ENCODE results near the gene PID1.

PID1 gene

DNA sequence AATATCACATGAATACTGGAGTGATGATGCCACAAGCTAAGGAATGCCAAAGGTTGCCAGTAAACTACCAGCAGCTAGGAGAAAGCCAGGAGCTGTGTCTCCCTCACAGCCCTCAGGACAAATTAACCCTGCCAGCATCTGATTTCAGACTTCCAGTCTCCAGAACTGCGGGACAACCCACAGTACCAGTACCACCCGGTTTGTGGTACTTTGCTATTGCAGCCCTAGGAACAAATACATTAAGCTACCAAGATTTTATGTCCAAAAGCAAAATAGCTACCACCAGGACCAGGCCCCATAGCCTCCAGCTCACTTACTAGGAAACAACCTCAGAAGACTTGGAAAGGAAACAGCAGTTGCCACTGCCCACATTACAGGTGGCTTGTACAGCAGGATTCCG lies 10.0 kb downstream of the PID1 start:
- Histone ChIP-seq H3K9ac (ENCODE audit: low read length) (no peak overlapping the region), H3K4me1 (ENCODE audit: control insufficient read depth, insufficient read depth, low read length) (no peaks in the 10 kb centered on the region), H3K27ac (ENCODE audit: low read depth, low read length) (no peak overlapping the region), H3K9me3 (ENCODE audit: control insufficient read depth, insufficient read depth, low read depth, low read length) (no peaks in the 10 kb centered on the region), H3K4me3 (ENCODE audit: low read depth, low read length) (no peak overlapping the region), H3K27me3 (ENCODE audit: control insufficient read depth, insufficient read depth, low read length) (no peaks in the 10 kb centered on the region), H3K36me3 (ENCODE audit: control insufficient read depth, insufficient read depth, low read length) (no peaks in the 10 kb centered on the region)

- Histone ChIP-seq H3K9ac (ENCODE audit: low read length) (no peak overlapping the region), H3K4me3 (ENCODE audit: low read depth, low read length) (no peak overlapping the region), H3K4me1 (ENCODE audit: control insufficient read depth, insufficient read depth, low read length) (peaks cover under 1% of the 10 kb centered on the region; the same call in 1 of the 2 replicates), H3K27ac (ENCODE audit: low read depth, low read length) (no peak overlapping the region), H3K36me3 (ENCODE audit: control insufficient read depth, insufficient read depth, low read length) (no peaks in the 10 kb centered on the region), H3K9me3 (ENCODE audit: control insufficient read depth, insufficient read depth, low read depth, low read length) (no peaks in the 10 kb centered on the region), H3K27me3 (ENCODE audit: control insufficient read depth, insufficient read depth, low read length) (no peaks in the 10 kb centered on the region)
Measured at GRCh38 chr2:229257985-229258384, 13.1 kb downstream of the PID1 start.

DNA sequence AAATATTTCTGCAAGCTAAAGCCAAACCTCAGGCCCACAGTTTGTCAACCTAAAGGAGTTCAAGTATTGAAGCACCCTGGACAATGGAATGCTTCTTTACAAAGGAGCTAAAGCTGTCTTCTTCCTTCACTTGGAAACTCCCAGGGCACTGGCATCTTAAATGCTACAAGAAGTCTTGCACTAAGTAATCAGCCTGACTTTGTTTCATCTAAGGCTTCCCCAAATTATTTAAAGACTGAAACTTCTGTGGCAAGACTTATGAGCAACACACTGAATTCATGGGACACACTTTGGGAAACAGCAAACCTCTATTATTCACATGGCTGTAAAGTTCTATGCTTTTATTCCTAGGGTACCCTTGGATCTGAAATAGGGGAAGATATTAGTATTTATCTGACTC lies 14.7 kb downstream of the PID1 start:
- no peak overlapping the region for H3K4me3 ChIP-seq (ENCODE audit: low read depth, low read length)
- H3K36me3 ChIP-seq (ENCODE audit: control insufficient read depth, insufficient read depth, low read length): no peaks in the 10 kb centered on the region
- no peaks in the 10 kb centered on the region for H3K9me3 ChIP-seq (ENCODE audit: control insufficient read depth, insufficient read depth, low read depth, low read length)
- no peak overlapping the region for H3K27ac ChIP-seq (ENCODE audit: low read depth, low read length)
- H3K4me1 ChIP-seq (ENCODE audit: control insufficient read depth, insufficient read depth, low read length): peaks cover 9% of the 10 kb centered on the region; the same call in 1 of the 2 replicates
- H3K27me3 ChIP-seq (ENCODE audit: control insufficient read depth, insufficient read depth, low read length): no peaks in the 10 kb centered on the region
- H3K9ac ChIP-seq (ENCODE audit: low read length): no peak overlapping the region

DNA sequence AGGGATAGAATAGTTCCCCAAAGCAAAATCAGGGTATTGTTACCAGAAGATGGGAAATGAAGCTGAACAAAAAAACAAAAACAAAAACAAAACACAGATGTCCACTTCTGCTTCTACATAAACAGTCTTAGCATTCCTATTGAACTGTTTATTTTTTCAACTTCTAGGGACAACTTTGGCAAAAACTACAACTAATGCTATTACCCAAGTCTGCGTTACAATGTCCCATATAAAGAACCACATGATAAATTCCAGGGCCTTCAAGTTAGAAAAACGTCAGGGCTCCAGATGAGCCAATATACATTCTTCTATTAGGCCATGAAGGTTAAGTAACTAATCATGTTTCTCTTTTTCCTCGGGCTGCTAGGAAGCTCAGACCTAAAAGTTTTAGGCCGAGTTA lies 16.9 kb downstream of the PID1 start:
- no peaks in the 10 kb centered on the region for H3K27me3 ChIP-seq (ENCODE audit: control insufficient read depth, insufficient read depth, low read length)

DNA sequence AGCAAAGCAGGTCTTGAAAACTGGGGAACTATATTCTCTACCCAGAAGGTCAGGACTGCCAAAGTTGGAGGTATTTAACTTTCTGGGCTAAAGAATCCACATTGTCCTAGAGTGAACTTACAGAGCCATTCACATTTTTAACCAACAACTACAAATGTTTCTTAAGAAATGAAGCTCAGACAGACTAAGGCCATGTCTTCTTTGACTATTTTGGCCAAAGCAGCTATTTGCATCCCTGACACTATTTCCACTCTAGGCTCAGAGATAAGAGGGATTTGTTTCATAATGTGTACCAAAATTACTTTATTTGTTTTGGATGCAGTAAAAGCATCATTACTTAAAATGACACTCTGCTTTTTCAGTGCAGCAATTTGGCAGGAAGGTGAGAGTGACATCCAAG lies 18.1 kb downstream of the PID1 start:
- Histone ChIP-seq H3K4me1 (ENCODE audit: control insufficient read depth, insufficient read depth, low read length) (peaks cover 9% of the 10 kb centered on the region; the same call in 1 of the 2 replicates), H3K4me3 (ENCODE audit: low read depth, low read length) (no peak overlapping the region), H3K36me3 (ENCODE audit: control insufficient read depth, insufficient read depth, low read length) (no peaks in the 10 kb centered on the region)

More for the DNA sequence above, 16.9 kb downstream of the PID1 start:
- Histone ChIP-seq H3K9me3 (ENCODE audit: control insufficient read depth, insufficient read depth, low read depth, low read length) (no peaks in the 10 kb centered on the region), H3K36me3 (ENCODE audit: control insufficient read depth, insufficient read depth, low read length) (no peaks in the 10 kb centered on the region), H3K27ac (ENCODE audit: low read depth, low read length) (no peak overlapping the region), H3K4me1 (ENCODE audit: control insufficient read depth, insufficient read depth, low read length) (peaks cover 9% of the 10 kb centered on the region; the same call in 1 of the 2 replicates), H3K9ac (ENCODE audit: low read length) (no peak overlapping the region), H3K4me3 (ENCODE audit: low read depth, low read length) (no peak overlapping the region)

GRCh38 chr2:229252280-229252679 lies 18.8 kb downstream of the PID1 start:
- H3K4me1 ChIP-seq (ENCODE audit: control insufficient read depth, insufficient read depth, low read length): peaks cover 9% of the 10 kb centered on the region; the same call in 1 of the 2 replicates
- H3K27ac ChIP-seq (ENCODE audit: low read depth, low read length): no peak overlapping the region
- H3K9me3 ChIP-seq (ENCODE audit: control insufficient read depth, insufficient read depth, low read depth, low read length): no peaks in the 10 kb centered on the region
- no peak overlapping the region for H3K9ac ChIP-seq (ENCODE audit: low read length)
- H3K36me3 ChIP-seq (ENCODE audit: control insufficient read depth, insufficient read depth, low read length): no peaks in the 10 kb centered on the region
- H3K27me3 ChIP-seq (ENCODE audit: control insufficient read depth, insufficient read depth, low read length): no peaks in the 10 kb centered on the region
- H3K4me3 ChIP-seq (ENCODE audit: low read depth, low read length): no peak overlapping the region

More for the DNA sequence above, 18.1 kb downstream of the PID1 start:
- Histone ChIP-seq H3K9me3 (ENCODE audit: control insufficient read depth, insufficient read depth, low read depth, low read length) (no peaks in the 10 kb centered on the region), H3K9ac (ENCODE audit: low read length) (no peak overlapping the region), H3K27me3 (ENCODE audit: control insufficient read depth, insufficient read depth, low read length) (no peaks in the 10 kb centered on the region), H3K27ac (ENCODE audit: low read depth, low read length) (no peak overlapping the region)

- H3K9me3 ChIP-seq (ENCODE audit: control insufficient read depth, insufficient read depth, low read depth, low read length): no peaks in the 10 kb centered on the region
Measured at GRCh38 chr2:229249536-229249935, 21.6 kb downstream of the PID1 start.

GRCh38 chr2:229246334-229246733 lies 24.8 kb downstream of the PID1 start:
- H3K36me3 ChIP-seq (ENCODE audit: control insufficient read depth, insufficient read depth, low read length): no peaks in the 10 kb centered on the region

More at GRCh38 chr2:229249536-229249935, 21.6 kb downstream of the PID1 start:
- no peak overlapping the region for H3K9ac ChIP-seq (ENCODE audit: low read length)
- no peaks in the 10 kb centered on the region for H3K36me3 ChIP-seq (ENCODE audit: control insufficient read depth, insufficient read depth, low read length)
- H3K4me3 ChIP-seq (ENCODE audit: low read depth, low read length): no peak overlapping the region
- H3K4me1 ChIP-seq (ENCODE audit: control insufficient read depth, insufficient read depth, low read length): peaks cover 16% of the 10 kb centered on the region; the same call in 1 of the 2 replicates
- no peaks in the 10 kb centered on the region for H3K27me3 ChIP-seq (ENCODE audit: control insufficient read depth, insufficient read depth, low read length)
- no peak overlapping the region for H3K27ac ChIP-seq (ENCODE audit: low read depth, low read length)

GRCh38 chr2:229244975-229245374 lies 26.1 kb downstream of the PID1 start:
- H3K9me3 ChIP-seq (ENCODE audit: control insufficient read depth, insufficient read depth, low read depth, low read length): peaks cover 24% of the 10 kb centered on the region
- no peak overlapping the region for H3K9ac ChIP-seq (ENCODE audit: low read length)
- H3K27me3 ChIP-seq (ENCODE audit: control insufficient read depth, insufficient read depth, low read length): no peaks in the 10 kb centered on the region
- H3K4me3 ChIP-seq (ENCODE audit: low read depth, low read length): no peak overlapping the region
- H3K4me1 ChIP-seq (ENCODE audit: control insufficient read depth, insufficient read depth, low read length): peaks cover 7% of the 10 kb centered on the region; the same call in 1 of the 2 replicates
- H3K36me3 ChIP-seq (ENCODE audit: control insufficient read depth, insufficient read depth, low read length): no peaks in the 10 kb centered on the region
- no peak overlapping the region for H3K27ac ChIP-seq (ENCODE audit: low read depth, low read length)

More at GRCh38 chr2:229246334-229246733, 24.8 kb downstream of the PID1 start:
- Histone ChIP-seq H3K27ac (ENCODE audit: low read depth, low read length) (no peak overlapping the region), H3K27me3 (ENCODE audit: control insufficient read depth, insufficient read depth, low read length) (no peaks in the 10 kb centered on the region), H3K9ac (ENCODE audit: low read length) (no peak overlapping the region), H3K4me3 (ENCODE audit: low read depth, low read length) (no peak overlapping the region), H3K4me1 (ENCODE audit: control insufficient read depth, insufficient read depth, low read length) (peaks cover 7% of the 10 kb centered on the region; the same call in 1 of the 2 replicates), H3K9me3 (ENCODE audit: control insufficient read depth, insufficient read depth, low read depth, low read length) (peaks cover 13% of the 10 kb centered on the region)

- peaks cover 7% of the 10 kb centered on the region; the same call in 1 of the 2 replicates for H3K4me1 ChIP-seq (ENCODE audit: control insufficient read depth, insufficient read depth, low read length)
- H3K9ac ChIP-seq (ENCODE audit: low read length): no peak overlapping the region
- peaks cover 24% of the 10 kb centered on the region for H3K9me3 ChIP-seq (ENCODE audit: control insufficient read depth, insufficient read depth, low read depth, low read length)
- H3K4me3 ChIP-seq (ENCODE audit: low read depth, low read length): no peak overlapping the region
- no peaks in the 10 kb centered on the region for H3K27me3 ChIP-seq (ENCODE audit: control insufficient read depth, insufficient read depth, low read length)
- no peak overlapping the region for H3K27ac ChIP-seq (ENCODE audit: low read depth, low read length)
- no peaks in the 10 kb centered on the region for H3K36me3 ChIP-seq (ENCODE audit: control insufficient read depth, insufficient read depth, low read length)
Measured at GRCh38 chr2:229243890-229244560, 27.1 kb downstream of the PID1 start.

GRCh38 chr2:229240984-229241491 lies 30.0 kb downstream of the PID1 start:
- H3K36me3 ChIP-seq (ENCODE audit: control insufficient read depth, insufficient read depth, low read length): no peaks in the 10 kb centered on the region
- H3K4me1 ChIP-seq (ENCODE audit: control insufficient read depth, insufficient read depth, low read length): peaks cover 7% of the 10 kb centered on the region; the same call in 1 of the 2 replicates
- H3K9me3 ChIP-seq (ENCODE audit: control insufficient read depth, insufficient read depth, low read depth, low read length): peaks cover 24% of the 10 kb centered on the region
- H3K9ac ChIP-seq (ENCODE audit: low read length): no peak overlapping the region
- H3K27ac ChIP-seq (ENCODE audit: low read depth, low read length): no peak overlapping the region
- no peaks in the 10 kb centered on the region for H3K27me3 ChIP-seq (ENCODE audit: control insufficient read depth, insufficient read depth, low read length)
- no peak overlapping the region for H3K4me3 ChIP-seq (ENCODE audit: low read depth, low read length)
